ENCODE data around the gene MEIS1. TPM values are rescaled to one million over a fixed set of nuclear protein-coding genes. Genes with fewer than 3 reads are reported as not detected.

The MEIS1 gene
- total RNA-seq, 2 experiments from 2014 or later = 5.4 to 7.3 TPM

GRCh38 chr2:66576561-66577320, 141.8 kb downstream of the MEIS1 start:
- ChIA-PET CTCF (ENCODE audit: unreplicated experiment) (no interaction called here), POLR2A (no interaction called here)
- no peaks in the 10 kb centered on the region for H3K79me2 ChIP-seq (ENCODE audit: insufficient read depth, low read depth, low read length)
- intact Hi-C loops (cut with micrococcal nuclease; ENCODE audit: unreplicated experiment) = no loop called here
- H3K36me3 ChIP-seq (ENCODE audit: insufficient read depth, low read length) = no peaks in the 10 kb centered on the region
- H3K27ac ChIP-seq (ENCODE audit: low read depth, low read length, poor library complexity, severe bottlenecking) = no peak overlapping the region
- H3K9me2 ChIP-seq (ENCODE audit: insufficient read depth, low read length) = no peaks in the 10 kb centered on the region
- H3K4me1 ChIP-seq (ENCODE audit: insufficient read depth, low read length, poor library complexity, severe bottlenecking) = no peaks in the 10 kb centered on the region
- BruUV-seq (replicated peaks) = no TSS peak
- no peaks in the 10 kb centered on the region for H4K20me1 ChIP-seq (ENCODE audit: insufficient read depth, low read length)
- no peak for TF ChIP-seq EZH2phosphoT487 (IDR thresholded peaks at IDR 0.05; ENCODE audit: borderline replicate concordance, low read depth, low read length)
- TF ChIP-seq CTCF (conservative IDR thresholded peaks at IDR 0.05; ENCODE audit: low read length) = no peak
- H3K4me3 ChIP-seq (ENCODE audit: low read depth, low read length, poor library complexity, severe bottlenecking) = no peak overlapping the region
- no peak overlapping the region for H3K4me2 ChIP-seq (ENCODE audit: low read length)
- no peak for DNase-seq (ENCODE audit: low spot score)
- H2AFZ ChIP-seq (ENCODE audit: low read length) = no peak overlapping the region
- no peaks in the 10 kb centered on the region for H3K9me3 ChIP-seq (ENCODE audit: low read length)

DNA sequence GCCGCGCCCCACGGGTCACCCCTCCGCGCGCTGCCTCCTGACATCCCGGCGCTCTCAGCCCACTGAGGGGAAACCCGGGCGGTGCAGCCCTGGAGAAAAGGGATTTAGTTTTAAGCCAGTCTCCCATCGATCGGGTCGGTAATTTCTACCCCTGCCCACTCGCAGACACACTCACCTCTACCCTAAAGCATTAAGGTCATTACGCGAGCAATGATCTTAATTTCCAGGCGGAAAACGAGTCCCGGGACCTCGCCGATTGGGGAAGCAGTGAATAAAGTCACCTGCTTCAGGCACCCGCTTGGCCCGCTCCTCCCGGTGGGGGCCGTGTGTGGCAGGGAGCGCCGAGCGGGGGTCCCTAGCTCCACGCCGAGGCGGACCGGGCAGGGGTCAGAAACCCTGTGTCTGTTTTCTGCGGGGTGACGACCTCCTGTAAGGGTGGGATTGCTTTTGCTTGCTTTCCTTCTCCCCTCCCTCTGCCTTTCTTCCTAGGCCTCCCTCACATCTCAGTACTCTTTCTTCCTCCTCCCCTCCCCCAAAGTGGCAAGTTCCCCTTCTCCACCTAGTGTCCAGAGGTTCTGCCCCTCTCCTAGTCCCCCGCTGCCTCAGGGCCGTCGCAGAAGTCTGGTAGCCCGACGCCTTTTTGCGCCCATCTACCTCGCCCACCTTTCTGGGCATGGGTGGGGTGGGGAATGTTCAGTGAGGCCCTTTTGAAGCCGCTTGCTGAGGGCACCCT, 142.6 kb downstream of the MEIS1 start:
- Histone ChIP-seq H3K4me1 (ENCODE audit: insufficient read depth, low read length, poor library complexity, severe bottlenecking) (no peaks in the 10 kb centered on the region), H3K4me2 (ENCODE audit: low read length) (no peak overlapping the region), H3K9me2 (ENCODE audit: insufficient read depth, low read length) (no peaks in the 10 kb centered on the region), H3K79me2 (ENCODE audit: insufficient read depth, low read depth, low read length) (no peaks in the 10 kb centered on the region), H3K4me3 (ENCODE audit: low read depth, low read length, poor library complexity, severe bottlenecking) (no peak overlapping the region), H3K27ac (ENCODE audit: low read depth, low read length, poor library complexity, severe bottlenecking) (no peak overlapping the region), H3K36me3 (ENCODE audit: insufficient read depth, low read length) (no peaks in the 10 kb centered on the region), H2AFZ (ENCODE audit: low read length) (no peak overlapping the region), H3K9me3 (ENCODE audit: low read length) (no peaks in the 10 kb centered on the region), H4K20me1 (ENCODE audit: insufficient read depth, low read length) (no peaks in the 10 kb centered on the region)
- TF ChIP-seq CTCF (conservative IDR thresholded peaks at IDR 0.05; ENCODE audit: low read length) = no peak
- TF ChIP-seq EZH2phosphoT487 (IDR thresholded peaks at IDR 0.05; ENCODE audit: borderline replicate concordance, low read depth, low read length) = no peak
- CTCF ChIA-PET (ENCODE audit: unreplicated experiment) = no interaction called here
- intact Hi-C loops (cut with micrococcal nuclease; ENCODE audit: unreplicated experiment) = no loop called here
- POLR2A ChIA-PET = no interaction called here
- no peak for DNase-seq (ENCODE audit: low spot score)
- no TSS peak for BruUV-seq (replicated peaks)
